Prostate gland (tissue), 2 donors: Measurements from ENCODE around the gene NAP1L4. TPM values are rescaled to one million over a fixed set of nuclear protein-coding genes. Genes with fewer than 3 reads are reported as not detected.

Experiments used
- DNase-seq: peaks from one replicate; pipeline ENCODE4 v3.0.0-alpha.2; 2019; ENCODE audit warnings: low spot score
- H3K27ac ChIP-seq, 2 donors: fragments of 200-600 bp; sonication (generic); 2 replicates each; pipeline ENCODE4 v1.5.1; 2017 to 2019
- H3K27me3 ChIP-seq: fragments of 200-600 bp; sonication (generic); replicated peaks from 2 replicates; pipeline ENCODE4 v1.5.1; 2019; ENCODE audit not compliant: insufficient read depth
- H3K36me3 ChIP-seq, 2 donors: fragments of 200-600 bp; sonication (generic); 1 replicate in 1 of 2; 2 replicates in 1 of 2; pipeline versions ENCODE4 v1.5.1 to v1.8.1; 2017 to 2019
- H3K4me1 ChIP-seq: fragments of 200-600 bp; sonication (generic); replicated peaks from 2 replicates; pipeline ENCODE4 v1.5.1; 2019
- H3K4me3 ChIP-seq, 2 donors: fragments of 200-600 bp; sonication (generic); 2 replicates each; pipeline ENCODE4 v1.5.1; 2017 to 2019
- H3K9me3 ChIP-seq: fragments of 200-600 bp; sonication (generic); 2 replicates; pipeline ENCODE4 v1.5.1; 2017
- CTCF ChIP-seq, 4 experiments: fragments of 200-600 bp in 2 of 4; fragments of 450-650 bp in 2 of 4; sonication (generic) in 2 of 4; IDR thresholded peaks; 1 replicate in 3 of 4; 2 replicates in 1 of 4; pipeline ENCODE4 v1.5.1; 2016 to 2019; ENCODE audit warnings: antibody characterized with exemption in 4 of 4, mild to moderate bottlenecking in 2 of 4, moderate library complexity in 2 of 4
- POLR2A ChIP-seq: fragments of 450-650 bp; IDR thresholded peaks from one replicate; pipeline ENCODE4 v1.6.1; 2016; ENCODE audit warnings: antibody characterized with exemption, mild to moderate bottlenecking
- POLR2AphosphoS5 ChIP-seq: sonication (generic); formaldehyde crosslinking; IDR thresholded peaks from one replicate; pipeline ENCODE4 v1.6.1; 2017; ENCODE audit warnings: antibody characterized with exemption
- WGBS: methylation state at CpG from one replicate; pipeline ENCODE4 v1.1.5; 2018; 5-methylcytosine and 5-hydroxymethylcytosine counted together
- intact Hi-C: fragments of 100-400 bp; cut with DNase I; formaldehyde crosslinking; loops from one replicate; pipeline ENCODE4 v1.14.2; 2022
- total RNA-seq, 2 donors: library from RNA; depleted of rRNA; stranded (reverse); fragments of >200 nt; gene quantifications; one replicate each; pipeline ENCODE4 v1.1.0, GENCODE V29; 2016

NAP1L4 gene
- total RNA-seq, 2 donors from 2014 or later, result 103 to 131 TPM

GRCh38 chr11:2933375-2934020 is 58.6 kb downstream of the NAP1L4 start:
- Histone ChIP-seq H3K27me3 (no peaks in the 10 kb centered on the region), H3K4me1 (no peaks in the 10 kb centered on the region), H3K4me3 (no peak overlapping the region), H3K36me3 (no peaks in the 10 kb centered on the region), H3K27ac (no peak overlapping the region), H3K9me3 (no peaks in the 10 kb centered on the region)
- intact Hi-C loops, result no loop called here
- 31% methylated on average over 10 of the region's 12 CpGs for WGBS
- DNase-seq, result no peak
- peak; percentile 73 for TF ChIP-seq POLR2A
- peak; percentile 17 for TF ChIP-seq POLR2AphosphoS5
- no peak for TF ChIP-seq CTCF (IDR thresholded peaks at IDR 0.05)

GRCh38 chr11:2932850-2933251 is 59.3 kb downstream of the NAP1L4 start:
- H3K27ac ChIP-seq, result no peak overlapping the region
- intact Hi-C loops, result no loop called here
- H3K36me3 ChIP-seq, result no peaks in the 10 kb centered on the region
- H3K4me3 ChIP-seq, result no peak overlapping the region
- no peaks in the 10 kb centered on the region for H3K4me1 ChIP-seq
- no peaks in the 10 kb centered on the region for H3K27me3 ChIP-seq
- no peak for DNase-seq
- TF ChIP-seq POLR2A, result no peak
- 55% methylated on average over 15 of the region's 15 CpGs for WGBS
- no peaks in the 10 kb centered on the region for H3K9me3 ChIP-seq

GRCh38 chr11:2931771-2932738 is 60.1 kb downstream of the NAP1L4 start:
- Histone ChIP-seq H3K27me3 (no peaks in the 10 kb centered on the region), H3K4me3 (no peak overlapping the region), H3K9me3 (no peaks in the 10 kb centered on the region), H3K36me3 (no peaks in the 10 kb centered on the region), H3K4me1 (no peaks in the 10 kb centered on the region), H3K27ac (no peak overlapping the region)
- TF ChIP-seq POLR2AphosphoS5 (no peak), POLR2A (no peak), CTCF (IDR thresholded peaks at IDR 0.05) (no peak)
- no peak for DNase-seq
- WGBS, result 85% methylated on average over 13 of the region's 13 CpGs
- intact Hi-C loops, result no loop called here

GRCh38 chr11:2931420-2931746 is 60.7 kb downstream of the NAP1L4 start:
- Histone ChIP-seq H3K27ac (no peak overlapping the region), H3K4me1 (no peaks in the 10 kb centered on the region), H3K9me3 (no peaks in the 10 kb centered on the region), H3K36me3 (no peaks in the 10 kb centered on the region), H3K27me3 (no peaks in the 10 kb centered on the region), H3K4me3 (no peak overlapping the region)
- DNase-seq, result no peak
- intact Hi-C loops, result no loop called here
- 62% methylated on average over 4 of the region's 4 CpGs for WGBS
- TF ChIP-seq POLR2AphosphoS5 (no peak), POLR2A (no peak), CTCF (IDR thresholded peaks at IDR 0.05) (no peak)

GRCh38 chr11:2930704-2931419 is 61.3 kb downstream of the NAP1L4 start:
- TF ChIP-seq POLR2AphosphoS5 (peak; percentile 63), POLR2A (no peak), CTCF (IDR thresholded peaks at IDR 0.05) (peak; percentile 54 to 97 (median 86))
- peak; percentile 86 for DNase-seq
- no peaks in the 10 kb centered on the region for H3K9me3 ChIP-seq
- H3K27me3 ChIP-seq, result no peaks in the 10 kb centered on the region
- peak overlapping the region; percentile 52 to 56 for H3K4me3 ChIP-seq
- H3K36me3 ChIP-seq, result no peaks in the 10 kb centered on the region
- H3K4me1 ChIP-seq, result no peaks in the 10 kb centered on the region
- intact Hi-C loops, result no loop called here
- peak overlapping the region; percentile 84 to 88 for H3K27ac ChIP-seq
- 51% methylated on average over 19 of the region's 21 CpGs for WGBS
